ENCODE data around the gene RNASE11. TPM values are rescaled to one million over a fixed set of nuclear protein-coding genes. Genes with fewer than 3 reads are reported as not detected.

The RNASE11 gene
- total and polyA plus RNA-seq, 2 donors (not counting 3 experiments of a cell fraction or from before 2014, with no cell fraction given): not detected

DNA sequence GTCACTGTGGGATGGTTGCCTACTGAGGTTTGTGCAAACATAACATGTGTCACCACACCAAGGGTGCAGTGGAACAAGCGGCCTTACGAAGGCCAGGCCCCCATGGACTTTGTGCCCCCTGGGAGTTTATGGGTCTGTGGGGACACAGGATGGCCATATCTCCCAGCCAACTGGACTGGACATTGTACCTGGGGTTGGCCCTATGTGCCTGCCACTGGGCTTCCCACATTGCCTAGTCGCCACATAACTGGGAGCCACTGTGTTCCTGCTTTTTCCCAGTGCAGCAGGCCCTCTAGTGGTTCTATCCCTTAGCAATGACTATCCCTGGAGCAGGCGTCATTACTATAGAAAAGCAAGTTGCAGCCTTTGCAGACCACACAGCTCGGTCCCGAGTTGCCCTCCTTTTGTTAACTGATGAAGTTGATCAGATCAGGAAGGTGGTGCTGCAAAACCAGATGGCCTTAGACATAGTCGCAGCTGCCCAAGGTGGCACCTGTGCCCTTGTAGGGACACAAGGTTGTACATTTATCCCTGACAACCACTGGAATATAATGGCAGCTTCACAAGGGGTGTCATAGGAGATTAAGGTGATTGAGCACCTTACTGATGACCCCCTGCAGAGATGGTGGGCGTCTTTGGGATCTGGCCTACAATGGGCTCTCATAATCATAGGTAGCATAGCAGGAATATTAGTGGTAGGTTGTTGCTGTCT lies 18.5 kb upstream of the RNASE11 start:
- no peak overlapping the region for H3K4me3 ChIP-seq (replicated peaks in 1 of 3; ENCODE audit: insufficient read depth in 1 of 3, low read depth in 1 of 3, low read length in 3 of 3)
- DNase-seq (ENCODE audit: low read depth, low spot score) (peak; percentile 55), FAIRE-seq (peak; percentile 81)
- no peaks in the 10 kb centered on the region for H3K9me1 ChIP-seq (replicated peaks; ENCODE audit: control insufficient read depth, extremely low read depth, insufficient read depth, low read length)
- H3K4me1 ChIP-seq (ENCODE audit: control insufficient read depth, extremely low read depth, insufficient read depth, low read length): peaks cover 4% of the 10 kb centered on the region
- POLR2A ChIA-PET: interaction anchor here (1.6 kb wide), 1 partner anchor 151 kb away, joined by 4 read pairs; the partner anchor contains the start of genes APEX1 and OSGEP
- no peaks in the 10 kb centered on the region for H3K36me3 ChIP-seq (ENCODE audit: control insufficient read depth in 2 of 2, extremely low read depth in 1 of 2, insufficient read depth in 2 of 2, low read length in 2 of 2)
- TF ChIP-seq FOS (IDR thresholded peaks at IDR 0.05; ENCODE audit: borderline replicate concordance, insufficient read depth, low read length) (no peak), POLR2A (IDR thresholded peaks at IDR 0.05; ENCODE audit: low read depth, low read length) (no peak), JUN (IDR thresholded peaks at IDR 0.05; ENCODE audit: borderline replicate concordance, insufficient read depth, insufficient read length, low read depth) (no peak)
- TF ChIP-seq, protein P1, sequence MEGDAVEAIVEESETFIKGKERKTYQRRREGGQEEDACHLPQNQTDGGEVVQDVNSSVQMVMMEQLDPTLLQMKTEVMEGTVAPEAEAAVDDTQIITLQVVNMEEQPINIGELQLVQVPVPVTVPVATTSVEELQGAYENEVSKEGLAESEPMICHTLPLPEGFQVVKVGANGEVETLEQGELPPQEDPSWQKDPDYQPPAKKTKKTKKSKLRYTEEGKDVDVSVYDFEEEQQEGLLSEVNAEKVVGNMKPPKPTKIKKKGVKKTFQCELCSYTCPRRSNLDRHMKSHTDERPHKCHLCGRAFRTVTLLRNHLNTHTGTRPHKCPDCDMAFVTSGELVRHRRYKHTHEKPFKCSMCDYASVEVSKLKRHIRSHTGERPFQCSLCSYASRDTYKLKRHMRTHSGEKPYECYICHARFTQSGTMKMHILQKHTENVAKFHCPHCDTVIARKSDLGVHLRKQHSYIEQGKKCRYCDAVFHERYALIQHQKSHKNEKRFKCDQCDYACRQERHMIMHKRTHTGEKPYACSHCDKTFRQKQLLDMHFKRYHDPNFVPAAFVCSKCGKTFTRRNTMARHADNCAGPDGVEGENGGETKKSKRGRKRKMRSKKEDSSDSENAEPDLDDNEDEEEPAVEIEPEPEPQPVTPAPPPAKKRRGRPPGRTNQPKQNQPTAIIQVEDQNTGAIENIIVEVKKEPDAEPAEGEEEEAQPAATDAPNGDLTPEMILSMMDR (IDR thresholded peaks at IDR 0.05; ENCODE audit: extremely low read depth in 1 of 2, insufficient read depth in 1 of 2, low read depth in 1 of 2, low read length in 2 of 2): peak; percentile 66 to 79
- H3K9ac ChIP-seq (replicated peaks; ENCODE audit: extremely low read depth, insufficient read depth, low read length): no peak overlapping the region
- CTCF ChIA-PET: interaction anchor here (0.8 to 8.7 kb wide), 12 partner anchors 9 to 279 kb away, joined by 3 to 110 read pairs (median 5); partner anchors contain the start of genes APEX1, OSGEP, PARP2 and PIP4P1
- no peaks in the 10 kb centered on the region for H4K20me1 ChIP-seq (replicated peaks; ENCODE audit: control insufficient read depth, extremely low read depth, insufficient read depth, low read length)
- H3K27ac ChIP-seq (ENCODE audit: insufficient read depth, low read depth, low read length): no peak overlapping the region
- H3K27me3 ChIP-seq (ENCODE audit: control insufficient read depth in 2 of 2, insufficient read depth in 2 of 2, low read length in 2 of 2): peaks cover 0 to 3% of the 10 kb centered on the region in 2 experiments
- dilution Hi-C loops (cut with MboI; ENCODE audit: extremely low pct_ligation_motif_present, low sequenced_read_pairs) (no loop called here), intact Hi-C loops (cut with micrococcal nuclease) (loop anchor here (1.0 to 2.0 kb wide), 4 partner anchors 76 to 151 kb away; partner anchors contain the start of genes APEX1 and PNP)
- no peak overlapping the region for H3K4me2 ChIP-seq (ENCODE audit: insufficient read depth, low read length)
- H3K79me2 ChIP-seq (ENCODE audit: control insufficient read depth, insufficient read depth, low read length): no peaks in the 10 kb centered on the region
- BruUV-seq (replicated peaks): no TSS peak
- no peaks in the 10 kb centered on the region for H3K9me3 ChIP-seq (replicated peaks; ENCODE audit: control insufficient read depth, insufficient read depth, low read length)
- no peak overlapping the region for H2AFZ ChIP-seq (ENCODE audit: low read depth, low read length)
